HL-60 (cell line): ENCODE results near the gene TFB1M.

ENCODE experiments used
- CTCF ChIP-seq: IDR thresholded peaks from one replicate; pipeline ENCODE4 v1.5.1; 2011; ENCODE audit warnings: low read length, control low read depth, inconsistent platforms; ENCODE audit not compliant: insufficient read depth
- POLR2AphosphoS5 ChIP-seq: IDR thresholded peaks from 2 replicates; pipeline ENCODE4 v1.6.1; 2012; ENCODE audit warnings: low read depth
- REST ChIP-seq: IDR thresholded peaks from 2 replicates; pipeline ENCODE4 v1.6.1; 2012; ENCODE audit warnings: low read depth; ENCODE audit not compliant: insufficient replicate concordance
- SPI1 ChIP-seq: IDR thresholded peaks from 2 replicates; pipeline ENCODE4 v1.6.1; 2012; ENCODE audit warnings: low read depth, mild to moderate bottlenecking, borderline replicate concordance

GRCh38 chr6:155330922-155331321, 16.6 kb upstream of the TFB1M start:
- TF ChIP-seq CTCF (no peak), REST (no peak), SPI1 (no peak), POLR2AphosphoS5 (no peak)
